Measurements from ENCODE around the gene INPP1.
A peak's percentile ranks its signal among the peaks of the same experiment; 100 is the strongest.

Gene INPP1

GRCh38 chr2:190318514-190318913 is 24.9 kb upstream of the INPP1 start:
- TF ChIP-seq TAF1 (IDR thresholded peaks at IDR 0.05; ENCODE audit: borderline replicate concordance, insufficient read depth, low read length) (no peak), SIN3A (IDR thresholded peaks at IDR 0.05; ENCODE audit: borderline replicate concordance, insufficient read depth, low read length) (no peak), REST (IDR thresholded peaks at IDR 0.05; ENCODE audit: insufficient read depth in 1 of 2, low read depth in 2 of 2, low read length in 2 of 2) (no peak), FOXP2 (optimal IDR thresholded peaks at IDR 0.05; ENCODE audit: borderline replicate concordance, extremely low read depth, extremely low read length, insufficient read depth) (no peak), POLR2AphosphoS5 (IDR thresholded peaks at IDR 0.05; ENCODE audit: low read depth, low read length) (no peak)

GRCh38 chr2:190318931-190319554 is 24.3 kb upstream of the INPP1 start:
- TF ChIP-seq SIN3A (IDR thresholded peaks at IDR 0.05; ENCODE audit: borderline replicate concordance, insufficient read depth, low read length) (0 out of 2 replicates have a peak, but pooled peaks have one; percentile 41), TAF1 (IDR thresholded peaks at IDR 0.05; ENCODE audit: borderline replicate concordance, insufficient read depth, low read length) (no peak), REST (IDR thresholded peaks at IDR 0.05; ENCODE audit: insufficient read depth in 1 of 2, low read depth in 2 of 2, low read length in 2 of 2) (no peak)

GRCh38 chr2:190319555-190320498 is 23.6 kb upstream of the INPP1 start, which contains the start of gene HIBCH:
TSS of gene HIBCH (minus strand) at chr2:190319826. CDS start at chr2:190319750, 76 bp downstream.
- TF ChIP-seq SIN3A (IDR thresholded peaks at IDR 0.05; ENCODE audit: borderline replicate concordance, insufficient read depth, low read length) (no peak), POLR2AphosphoS5 (IDR thresholded peaks at IDR 0.05; ENCODE audit: low read depth, low read length) (peak; percentile 93), FOXP2 (optimal IDR thresholded peaks at IDR 0.05; ENCODE audit: borderline replicate concordance, extremely low read depth, extremely low read length, insufficient read depth) (peak; percentile 74), REST (IDR thresholded peaks at IDR 0.05; ENCODE audit: insufficient read depth in 1 of 2, low read depth in 2 of 2, low read length in 2 of 2) (0 out of 4 replicates have a peak, but pooled peaks of 1 of the 2 experiments have one; percentile 22), TAF1 (IDR thresholded peaks at IDR 0.05; ENCODE audit: borderline replicate concordance, insufficient read depth, low read length) (peak; percentile 34; the same call in 1 of the 2 replicates)

GRCh38 chr2:190320696-190321095 is 22.7 kb upstream of the INPP1 start:
- TF ChIP-seq FOXP2 (optimal IDR thresholded peaks at IDR 0.05; ENCODE audit: borderline replicate concordance, extremely low read depth, extremely low read length, insufficient read depth) (no peak), REST (IDR thresholded peaks at IDR 0.05; ENCODE audit: insufficient read depth in 1 of 2, low read depth in 2 of 2, low read length in 2 of 2) (no peak), POLR2AphosphoS5 (IDR thresholded peaks at IDR 0.05; ENCODE audit: low read depth, low read length) (no peak), SIN3A (IDR thresholded peaks at IDR 0.05; ENCODE audit: borderline replicate concordance, insufficient read depth, low read length) (no peak), TAF1 (IDR thresholded peaks at IDR 0.05; ENCODE audit: borderline replicate concordance, insufficient read depth, low read length) (no peak)
